ENCODE results near the gene TMEM132C. TPM values are rescaled to one million over a fixed set of nuclear protein-coding genes. Genes with fewer than 3 reads are reported as not detected.

Gene TMEM132C
- polyA plus RNA-seq, 6 donors from 2014 or later = not detected

GRCh38 chr12:128737292-128737966 lies 470.5 kb downstream of the TMEM132C start:
- Mint-ChIP-seq H3K4me1 (peaks cover 0 to 3% (median 0%) of the 10 kb centered on the region in 3 donors), H3K9me3 (peaks cover 10 to 15% (median 12%) of the 10 kb centered on the region in 7 donors), H3K4me3 (no peak overlapping the region), H3K27me3 (peaks cover 18 to 31% (median 27%) of the 10 kb centered on the region in 3 donors), H3K36me3 (peaks cover 0 to 9% of the 10 kb centered on the region in 2 donors), H3K27ac (peak overlapping the region in 1 of 6 donors; percentile 29)
- ATAC-seq (ENCODE audit: low read depth in 2 of 2) (no peak), DNase-seq (no peak)

DNA sequence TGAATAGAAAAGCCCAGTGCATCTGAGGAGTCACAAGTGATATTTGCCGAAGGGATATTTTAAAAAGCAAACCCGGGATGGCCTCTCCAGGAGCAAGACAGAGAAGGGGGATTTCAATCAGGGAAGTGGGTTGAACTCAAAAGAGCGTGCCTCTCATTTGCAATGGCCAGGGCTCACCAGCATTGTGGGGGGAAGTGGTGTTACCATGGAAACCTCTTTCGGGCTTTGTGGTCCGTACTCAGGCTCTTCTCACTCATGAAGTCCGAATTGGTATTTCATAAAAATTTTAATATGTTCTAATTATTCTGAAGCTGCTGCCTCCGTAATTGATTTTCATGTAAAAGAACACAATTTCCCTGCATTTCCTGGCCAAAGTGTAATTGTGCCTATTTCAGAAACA lies 476.9 kb downstream of the TMEM132C start:
- Mint-ChIP-seq H3K36me3 (peaks cover 0 to 8% of the 10 kb centered on the region in 2 donors), H3K9me3 (peaks cover 7 to 10% (median 9%) of the 10 kb centered on the region in 7 donors), H3K27me3 (peaks cover 20 to 47% (median 43%) of the 10 kb centered on the region in 3 donors), H3K4me3 (peak overlapping the region in 1 of 8 donors; percentile 13), H3K4me1 (peaks cover 0 to 3% (median 0%) of the 10 kb centered on the region in 3 donors), H3K27ac (peak overlapping the region in 1 of 6 donors; percentile 15)
- DNase-seq (no peak), ATAC-seq (ENCODE audit: low read depth in 2 of 2) (no peak)

DNA sequence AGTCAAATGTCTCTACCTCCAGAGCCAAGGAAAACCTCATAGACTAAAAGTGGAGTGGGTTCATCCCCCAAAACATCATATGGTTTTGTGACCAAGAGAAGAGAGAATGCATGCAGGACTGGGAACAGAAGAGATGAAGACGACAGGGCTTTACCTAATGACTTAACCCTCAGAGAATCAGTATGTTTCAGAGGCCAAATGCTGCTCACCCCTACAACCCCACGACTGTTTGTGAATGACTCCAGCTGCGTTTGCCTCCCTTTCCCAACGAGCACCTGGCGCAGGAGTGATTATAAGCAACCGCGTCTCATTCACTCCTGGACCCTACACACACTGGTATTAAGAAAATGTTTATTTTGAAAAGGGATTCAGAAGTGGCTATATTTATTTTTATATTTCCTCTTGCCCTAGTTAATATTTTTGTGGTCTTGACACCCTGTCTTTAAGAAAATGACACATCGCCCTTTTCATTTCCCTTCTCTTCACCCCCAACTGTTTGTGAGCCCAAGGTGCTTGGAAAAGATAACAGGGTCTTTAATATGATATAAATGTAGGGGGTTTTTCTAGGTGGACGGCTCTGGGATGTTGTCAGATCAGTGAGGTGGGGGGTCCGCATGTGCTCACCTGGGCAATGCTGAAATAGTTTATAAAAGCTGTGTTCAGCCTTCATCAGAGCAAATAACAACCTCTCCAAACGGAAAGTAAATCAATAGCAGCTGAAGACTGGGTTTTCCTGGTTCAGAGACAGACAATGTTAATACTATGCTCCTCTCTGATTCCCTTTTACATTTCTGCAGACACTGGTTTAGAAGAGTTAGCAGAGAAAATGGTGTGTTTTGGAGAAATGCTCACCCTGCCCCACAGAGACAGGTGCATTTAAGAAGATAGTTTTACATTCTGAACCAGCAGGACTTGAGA lies 479.1 kb downstream of the TMEM132C start:
- peaks cover 0 to 3% (median 0%) of the 10 kb centered on the region in 3 donors for H3K4me1 Mint-ChIP-seq
- ATAC-seq (ENCODE audit: low read depth in 2 of 2) (no peak), DNase-seq (no peak)
- H3K36me3 Mint-ChIP-seq = no peaks in the 10 kb centered on the region
- no peak overlapping the region for H3K4me3 Mint-ChIP-seq
- peaks cover 0 to 1% (median 0%) of the 10 kb centered on the region in 7 donors for H3K9me3 Mint-ChIP-seq
- no peak overlapping the region for H3K27ac Mint-ChIP-seq
- H3K27me3 Mint-ChIP-seq = peaks cover 20 to 40% (median 37%) of the 10 kb centered on the region in 3 donors

DNA sequence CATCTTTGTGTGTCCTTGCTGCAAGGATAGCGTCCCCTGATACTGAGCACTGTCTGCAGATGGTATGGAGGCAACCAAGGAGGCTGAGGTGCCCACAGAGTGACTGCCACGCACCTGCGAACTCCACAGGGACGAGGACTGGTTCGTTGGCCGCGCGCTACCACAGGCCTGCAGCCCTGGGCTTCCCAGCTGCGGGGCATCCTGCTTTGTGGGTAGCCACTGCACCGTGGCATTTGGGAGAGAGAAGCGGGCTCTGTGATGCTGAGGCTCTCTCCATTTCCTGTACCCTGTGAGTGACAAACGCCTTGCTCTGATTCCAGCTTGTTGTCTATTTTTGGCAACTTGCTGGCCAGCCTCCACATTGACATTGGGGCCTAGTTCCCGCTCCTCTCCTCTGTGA lies 480.5 kb downstream of the TMEM132C start:
- Mint-ChIP-seq H3K4me3 (no peak overlapping the region), H3K36me3 (no peaks in the 10 kb centered on the region), H3K9me3 (peaks cover 0 to 1% (median 0%) of the 10 kb centered on the region in 7 donors), H3K4me1 (no peaks in the 10 kb centered on the region), H3K27me3 (peaks cover 16 to 33% (median 31%) of the 10 kb centered on the region in 3 donors), H3K27ac (no peak overlapping the region)
- no peak for DNase-seq
- ATAC-seq (ENCODE audit: low read depth in 2 of 2) = no peak

DNA sequence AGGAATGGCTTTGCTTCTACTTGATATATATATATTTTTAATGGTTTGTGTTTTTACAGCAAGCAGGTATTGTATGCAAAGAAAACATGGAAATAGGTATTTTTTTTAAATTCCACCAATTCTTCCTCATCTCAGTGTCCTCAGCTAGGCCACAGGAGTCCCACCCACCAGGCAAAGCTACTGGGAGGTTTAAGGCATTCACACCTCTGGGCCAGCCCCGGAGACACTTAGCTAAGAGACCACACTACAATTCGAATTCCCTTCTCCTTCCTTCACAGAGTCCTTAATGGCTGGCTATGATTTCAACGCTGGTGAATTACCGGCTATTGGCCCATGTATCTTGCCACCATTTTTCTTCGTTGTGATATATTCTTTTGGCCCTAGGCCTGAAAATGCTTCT lies 485.4 kb downstream of the TMEM132C start:
- Mint-ChIP-seq H3K36me3 (no peaks in the 10 kb centered on the region), H3K27ac (no peak overlapping the region), H3K4me3 (no peak overlapping the region), H3K4me1 (no peaks in the 10 kb centered on the region), H3K9me3 (peaks cover 0 to 1% (median 0%) of the 10 kb centered on the region in 7 donors), H3K27me3 (peaks cover 0 to 19% (median 15%) of the 10 kb centered on the region in 3 donors)
- DNase-seq (no peak), ATAC-seq (ENCODE audit: low read depth in 2 of 2) (no peak)

GRCh38 chr12:128753438-128753837 lies 486.5 kb downstream of the TMEM132C start:
- peaks cover 0 to 15% (median 9%) of the 10 kb centered on the region in 3 donors for H3K27me3 Mint-ChIP-seq
- H3K4me3 Mint-ChIP-seq = peak overlapping the region in 1 of 8 donors; percentile 22
- no peaks in the 10 kb centered on the region for H3K36me3 Mint-ChIP-seq
- no peak overlapping the region for H3K27ac Mint-ChIP-seq
- peaks cover 0 to 1% (median 0%) of the 10 kb centered on the region in 7 donors for H3K9me3 Mint-ChIP-seq
- H3K4me1 Mint-ChIP-seq = no peaks in the 10 kb centered on the region
- no peak for ATAC-seq (ENCODE audit: low read depth in 2 of 2)
- DNase-seq = no peak

DNA sequence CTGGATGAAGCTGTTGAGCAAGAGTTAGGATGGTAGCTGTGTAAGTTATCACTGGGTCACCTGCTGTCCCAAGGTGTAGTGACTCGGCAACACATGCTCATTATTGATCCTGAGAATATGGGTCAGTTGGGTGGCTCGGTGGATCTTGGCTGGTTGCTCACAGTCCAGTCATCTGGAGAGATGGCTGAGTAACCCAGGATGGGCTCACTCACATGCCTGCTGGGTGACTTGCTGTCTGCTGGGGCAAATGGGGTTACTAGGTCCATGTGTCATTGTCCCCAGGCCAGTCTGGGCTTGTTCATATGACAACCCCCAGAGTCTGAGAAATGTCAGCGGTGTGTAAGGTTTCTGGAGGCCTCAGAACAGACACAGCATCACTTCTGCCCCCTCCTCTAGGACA lies 487.3 kb downstream of the TMEM132C start:
- peaks cover 0 to 1% (median 0%) of the 10 kb centered on the region in 7 donors for H3K9me3 Mint-ChIP-seq
- no peak overlapping the region for H3K4me3 Mint-ChIP-seq
- ATAC-seq (ENCODE audit: low read depth in 2 of 2) (no peak), DNase-seq (no peak)
- H3K4me1 Mint-ChIP-seq = no peaks in the 10 kb centered on the region
- H3K27me3 Mint-ChIP-seq = peaks cover 0 to 17% (median 9%) of the 10 kb centered on the region in 3 donors
- H3K36me3 Mint-ChIP-seq = no peaks in the 10 kb centered on the region
- no peak overlapping the region for H3K27ac Mint-ChIP-seq

DNA sequence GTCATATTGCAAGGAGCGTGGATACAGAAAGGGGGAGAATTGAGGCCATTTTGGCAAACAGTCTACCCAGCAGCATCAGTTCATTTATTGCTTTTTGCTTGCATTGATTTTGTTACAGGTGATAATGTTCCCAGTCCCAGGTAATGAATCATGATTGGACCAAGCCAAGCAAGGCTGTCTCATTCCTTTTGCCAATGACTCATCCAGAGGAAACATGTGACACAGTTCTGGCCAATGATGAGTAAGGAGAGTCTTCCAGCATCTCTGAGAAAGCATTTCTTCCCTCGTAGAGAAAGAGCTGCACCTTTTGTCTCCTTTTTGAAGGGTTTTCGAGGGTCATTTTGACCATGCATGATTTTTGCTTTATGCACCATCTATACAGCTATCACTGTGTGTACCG lies 488.6 kb downstream of the TMEM132C start:
- no peaks in the 10 kb centered on the region for H3K36me3 Mint-ChIP-seq
- DNase-seq = no peak
- H3K4me1 Mint-ChIP-seq = no peaks in the 10 kb centered on the region
- ATAC-seq (ENCODE audit: low read depth in 2 of 2) = no peak
- H3K9me3 Mint-ChIP-seq = peaks cover 0 to 1% (median 0%) of the 10 kb centered on the region in 7 donors
- H3K4me3 Mint-ChIP-seq = no peak overlapping the region
- peaks cover 0 to 20% (median 17%) of the 10 kb centered on the region in 3 donors for H3K27me3 Mint-ChIP-seq
- H3K27ac Mint-ChIP-seq = no peak overlapping the region

Measured in naive B cell (primary cell).